Measurements from ENCODE around the gene DYNLRB2.

DNA sequence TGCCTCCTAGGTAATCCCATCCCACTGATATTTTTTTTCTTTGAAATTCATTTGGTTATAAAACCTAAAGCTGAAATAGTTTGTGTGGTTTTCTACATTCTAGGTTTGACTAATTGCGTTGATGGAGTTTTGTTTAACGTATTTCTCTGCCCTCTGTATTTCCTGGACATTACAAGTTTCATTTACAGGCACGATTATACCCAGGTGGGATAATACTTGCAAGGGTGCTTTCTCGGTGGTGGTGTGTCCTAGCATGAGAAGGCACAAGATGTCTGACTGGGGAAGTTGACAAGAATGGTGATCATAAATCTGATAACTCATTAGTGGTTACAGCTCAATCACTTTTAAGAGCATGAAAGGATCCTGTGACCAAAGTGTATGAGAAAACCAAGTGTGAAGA is 45.0 kb downstream of the DYNLRB2 start:
- TF ChIP-seq RAD21 (IDR thresholded peaks at IDR 0.05), result no peak
- TF ChIP-seq, protein P1, sequence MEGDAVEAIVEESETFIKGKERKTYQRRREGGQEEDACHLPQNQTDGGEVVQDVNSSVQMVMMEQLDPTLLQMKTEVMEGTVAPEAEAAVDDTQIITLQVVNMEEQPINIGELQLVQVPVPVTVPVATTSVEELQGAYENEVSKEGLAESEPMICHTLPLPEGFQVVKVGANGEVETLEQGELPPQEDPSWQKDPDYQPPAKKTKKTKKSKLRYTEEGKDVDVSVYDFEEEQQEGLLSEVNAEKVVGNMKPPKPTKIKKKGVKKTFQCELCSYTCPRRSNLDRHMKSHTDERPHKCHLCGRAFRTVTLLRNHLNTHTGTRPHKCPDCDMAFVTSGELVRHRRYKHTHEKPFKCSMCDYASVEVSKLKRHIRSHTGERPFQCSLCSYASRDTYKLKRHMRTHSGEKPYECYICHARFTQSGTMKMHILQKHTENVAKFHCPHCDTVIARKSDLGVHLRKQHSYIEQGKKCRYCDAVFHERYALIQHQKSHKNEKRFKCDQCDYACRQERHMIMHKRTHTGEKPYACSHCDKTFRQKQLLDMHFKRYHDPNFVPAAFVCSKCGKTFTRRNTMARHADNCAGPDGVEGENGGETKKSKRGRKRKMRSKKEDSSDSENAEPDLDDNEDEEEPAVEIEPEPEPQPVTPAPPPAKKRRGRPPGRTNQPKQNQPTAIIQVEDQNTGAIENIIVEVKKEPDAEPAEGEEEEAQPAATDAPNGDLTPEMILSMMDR (IDR thresholded peaks at IDR 0.05; ENCODE audit: low read depth, low read length, missing input control), result no peak
- TF ChIP-seq FOXA1 (IDR thresholded peaks at IDR 0.05), result no peak
- TF ChIP-seq, protein P2, sequence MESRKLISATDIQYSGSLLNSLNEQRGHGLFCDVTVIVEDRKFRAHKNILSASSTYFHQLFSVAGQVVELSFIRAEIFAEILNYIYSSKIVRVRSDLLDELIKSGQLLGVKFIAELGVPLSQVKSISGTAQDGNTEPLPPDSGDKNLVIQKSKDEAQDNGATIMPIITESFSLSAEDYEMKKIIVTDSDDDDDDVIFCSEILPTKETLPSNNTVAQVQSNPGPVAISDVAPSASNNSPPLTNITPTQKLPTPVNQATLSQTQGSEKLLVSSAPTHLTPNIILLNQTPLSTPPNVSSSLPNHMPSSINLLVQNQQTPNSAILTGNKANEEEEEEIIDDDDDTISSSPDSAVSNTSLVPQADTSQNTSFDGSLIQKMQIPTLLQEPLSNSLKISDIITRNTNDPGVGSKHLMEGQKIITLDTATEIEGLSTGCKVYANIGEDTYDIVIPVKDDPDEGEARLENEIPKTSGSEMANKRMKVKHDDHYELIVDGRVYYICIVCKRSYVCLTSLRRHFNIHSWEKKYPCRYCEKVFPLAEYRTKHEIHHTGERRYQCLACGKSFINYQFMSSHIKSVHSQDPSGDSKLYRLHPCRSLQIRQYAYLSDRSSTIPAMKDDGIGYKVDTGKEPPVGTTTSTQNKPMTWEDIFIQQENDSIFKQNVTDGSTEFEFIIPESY (IDR thresholded peaks at IDR 0.05), result no peak
- no peak for TF ChIP-seq JUND (IDR thresholded peaks at IDR 0.05)
